Spleen (tissue), 13 donors: ENCODE measurements around the gene PPM1E. TPM values are rescaled to one million over a fixed set of nuclear protein-coding genes. Genes with fewer than 3 reads are reported as not detected.

ENCODE experiments used
- DNase-seq: peaks from one replicate; pipeline ENCODE4 v3.0.0-alpha.2; 2020
- H3K27ac ChIP-seq, 8 donors: fragments of 200-600 bp; sonication (generic) in 7 of 8; 1 replicate in 4 of 8; 2 replicates in 4 of 8; pipeline versions ENCODE4 v1.5.0 to v1.8.0; 2016 to 2021; ENCODE audit warnings: inconsistent platforms in 4 of 8, mild to moderate bottlenecking in 4 of 8, moderate library complexity in 1 of 8
- H3K27me3 ChIP-seq, 7 donors: fragments of 200-600 bp; sonication (generic) in 6 of 7; replicated peaks in 1 of 7; 1 replicate in 4 of 7; 2 replicates in 3 of 7; pipeline versions ENCODE4 v1.5.0 to v1.8.0; 2016 to 2021; ENCODE audit warnings: inconsistent platforms in 3 of 7, mild to moderate bottlenecking in 1 of 7
- H3K36me3 ChIP-seq, 6 donors: fragments of 200-600 bp; sonication (generic) in 5 of 6; 1 replicate in 4 of 6; 2 replicates in 2 of 6; pipeline versions ENCODE4 v1.5.0 to v1.8.0; 2016 to 2021; ENCODE audit warnings: inconsistent platforms in 2 of 6
- H3K4me1 ChIP-seq, 6 donors: fragments of 200-600 bp; sonication (generic) in 5 of 6; 1 replicate in 3 of 6; 2 replicates in 3 of 6; pipeline versions ENCODE4 v1.5.0 to v1.8.0; 2016 to 2021; ENCODE audit warnings: inconsistent platforms in 3 of 6
- H3K4me3 ChIP-seq, 8 donors: fragments of 200-600 bp; sonication (generic) in 7 of 8; 1 replicate in 4 of 8; 2 replicates in 4 of 8; pipeline versions ENCODE4 v1.5.0 to v1.8.0; 2016 to 2021; ENCODE audit warnings: inconsistent platforms in 4 of 8, mild to moderate bottlenecking in 4 of 8, moderate library complexity in 2 of 8
- H3K9me3 ChIP-seq, 8 donors: fragments of 200-600 bp; sonication (generic) in 7 of 8; 1 replicate in 4 of 8; 2 replicates in 4 of 8; pipeline versions ENCODE4 v1.5.0 to v1.8.0; 2016 to 2021; ENCODE audit warnings: inconsistent platforms in 4 of 8
- POLR2A ChIP-seq, 3 donors: fragments of 450-650 bp; IDR thresholded peaks; one replicate each; pipeline ENCODE4 v1.5.1; 2017; ENCODE audit warnings: antibody characterized with exemption in 3 of 3, mild to moderate bottlenecking in 1 of 3
- POLR2AphosphoS5 ChIP-seq, 3 donors: sonication (generic); formaldehyde crosslinking; IDR thresholded peaks; one replicate each; pipeline ENCODE4 v1.5.1; 2017; ENCODE audit warnings: antibody characterized with exemption in 3 of 3
- WGBS, 5 donors: extraction: QIAGEN DNeasy Blood & Tissue Kit in 3 of 5; methylation state at CpG; one replicate each; pipeline versions ENCODE4 v1.1.5 to v1.1.7; 2013 to 2018; 5-methylcytosine and 5-hydroxymethylcytosine counted together
- intact Hi-C: fragments of 100-400 bp; cut with DNase I; formaldehyde crosslinking; loops from one replicate; pipeline ENCODE4 v1.15.0; 2023; ENCODE audit warnings: low total_unique reads
- long read RNA-seq, 2 donors: transcript quantifications; one replicate each; lab custom pipeline, GENCODE V29; 2026
- polyA plus RNA-seq, 3 donors: library from polyadenylated mRNA; stranded (reverse); fragments of 200-250 nt; gene quantifications; one replicate each; pipeline ENCODE4 v1.2.1, GENCODE V29; 2013
- total RNA-seq, 7 donors: library from RNA; depleted of rRNA in 3 of 7; stranded (reverse); fragments of >200 nt in 3 of 7; fragmentation: NEBNext Ultra II Directional in 4 of 7; extraction: Animal tissue kit (Norgen Biotek cat#: 25700) in 4 of 7; gene quantifications; one replicate each; pipeline versions ENCODE4 v1.1.0 to v1.2.1, GENCODE V29; 2016 to 2021
- TF ChIP-seq, protein P1 (sequence below), 11 experiments: fragments of 200-600 bp in 7 of 11; fragments of 450-650 bp in 4 of 11; sonication (generic) in 4 of 11; IDR thresholded peaks in 8 of 11; conservative IDR thresholded peaks in 3 of 11; 1 replicate in 7 of 11; 2 replicates in 4 of 11; pipeline versions ENCODE4 v1.4.0 to v1.8.0; 2016 to 2021; ENCODE audit warnings: antibody characterized with exemption in 11 of 11, inconsistent platforms in 4 of 11, mild to moderate bottlenecking in 1 of 11
- donor health status: healthy with polysubstance abuse.
- donor health status: DM: no; HTN: no; CAD: no; lungs with moderate emphysema.
- donor health status: DM: no; HTN: no; CAD: no.
- donor health status: Bipolar disorder and iron deficiency.
- donor health status: healthy.
- donor health status: DM: no; HTN: no; CAD: no.
- donor health status: DM: yes; HTN: yes; CAD: no.

PPM1E gene
- total RNA-seq = under 1 TPM; 0.23 to 0.79 (median 0.68) TPM
- under 1 TPM; 0.04 to 0.16 (median 0.11) TPM for polyA plus RNA-seq
- long read RNA-seq, donor 1 = 0 reads
- long read RNA-seq, donor 2 = 0 reads

DNA sequence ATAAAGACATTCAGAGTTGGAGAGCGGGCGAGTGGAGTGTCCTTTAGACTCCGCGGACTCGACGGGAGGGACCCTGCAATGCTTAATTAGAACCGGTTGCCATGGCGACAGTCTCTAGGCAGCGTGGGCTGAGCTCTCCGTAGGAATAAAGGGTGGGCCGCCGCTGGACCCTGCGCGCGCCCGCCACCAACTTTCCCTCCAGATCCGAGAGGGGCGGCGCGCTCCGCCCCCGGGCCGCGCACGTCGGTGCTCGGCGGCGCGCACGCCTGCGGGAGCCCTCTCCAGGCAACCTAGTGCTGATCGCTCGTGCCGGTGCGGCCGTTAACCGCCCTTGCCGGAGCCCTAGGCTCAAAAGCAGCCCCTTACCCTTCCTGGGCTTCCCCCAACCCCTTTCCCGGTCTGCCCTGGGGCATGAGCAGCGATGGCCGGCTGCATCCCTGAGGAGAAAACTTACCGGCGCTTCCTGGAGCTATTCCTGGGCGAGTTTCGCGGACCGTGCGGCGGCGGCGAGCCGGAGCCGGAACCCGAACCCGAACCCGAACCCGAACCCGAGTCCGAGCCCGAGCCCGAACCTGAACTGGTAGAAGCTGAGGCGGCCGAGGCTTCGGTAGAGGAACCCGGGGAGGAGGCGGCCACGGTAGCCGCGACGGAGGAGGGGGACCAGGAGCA, at the start of gene PPM1E:
PPM1E (plus strand) TSS at position 278 of the 669 bp plus-strand sequence.
- Histone ChIP-seq H3K27ac (no peak within 1 kb of the TSS), H3K4me1 (peaks cover 3 to 25% (median 21%) of the 10 kb centered on the region in 6 donors), H3K9me3 (no peaks in the 10 kb centered on the region), H3K36me3 (no peaks in the 10 kb centered on the region), H3K27me3 (peaks cover 0 to 71% (median 52%) of the 10 kb centered on the region in 7 donors), H3K4me3 (peak within 1 kb of the TSS; percentile 35 to 76 (median 60))
- 1 to 5% (median 2%) methylated on average over 35 to 71 of the region's 71 CpGs for WGBS, 5 donors
- peak; percentile 86 for DNase-seq
- TF ChIP-seq, protein P1, sequence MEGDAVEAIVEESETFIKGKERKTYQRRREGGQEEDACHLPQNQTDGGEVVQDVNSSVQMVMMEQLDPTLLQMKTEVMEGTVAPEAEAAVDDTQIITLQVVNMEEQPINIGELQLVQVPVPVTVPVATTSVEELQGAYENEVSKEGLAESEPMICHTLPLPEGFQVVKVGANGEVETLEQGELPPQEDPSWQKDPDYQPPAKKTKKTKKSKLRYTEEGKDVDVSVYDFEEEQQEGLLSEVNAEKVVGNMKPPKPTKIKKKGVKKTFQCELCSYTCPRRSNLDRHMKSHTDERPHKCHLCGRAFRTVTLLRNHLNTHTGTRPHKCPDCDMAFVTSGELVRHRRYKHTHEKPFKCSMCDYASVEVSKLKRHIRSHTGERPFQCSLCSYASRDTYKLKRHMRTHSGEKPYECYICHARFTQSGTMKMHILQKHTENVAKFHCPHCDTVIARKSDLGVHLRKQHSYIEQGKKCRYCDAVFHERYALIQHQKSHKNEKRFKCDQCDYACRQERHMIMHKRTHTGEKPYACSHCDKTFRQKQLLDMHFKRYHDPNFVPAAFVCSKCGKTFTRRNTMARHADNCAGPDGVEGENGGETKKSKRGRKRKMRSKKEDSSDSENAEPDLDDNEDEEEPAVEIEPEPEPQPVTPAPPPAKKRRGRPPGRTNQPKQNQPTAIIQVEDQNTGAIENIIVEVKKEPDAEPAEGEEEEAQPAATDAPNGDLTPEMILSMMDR (IDR thresholded peaks at IDR 0.05 in 8 of 11, conservative IDR thresholded peaks at IDR 0.05 in 3 of 11) = no peak
- TF ChIP-seq POLR2AphosphoS5 (IDR thresholded peaks at IDR 0.05) = peak in 1 of 3 donors; percentile 28
- intact Hi-C loops = no loop called here

DNA sequence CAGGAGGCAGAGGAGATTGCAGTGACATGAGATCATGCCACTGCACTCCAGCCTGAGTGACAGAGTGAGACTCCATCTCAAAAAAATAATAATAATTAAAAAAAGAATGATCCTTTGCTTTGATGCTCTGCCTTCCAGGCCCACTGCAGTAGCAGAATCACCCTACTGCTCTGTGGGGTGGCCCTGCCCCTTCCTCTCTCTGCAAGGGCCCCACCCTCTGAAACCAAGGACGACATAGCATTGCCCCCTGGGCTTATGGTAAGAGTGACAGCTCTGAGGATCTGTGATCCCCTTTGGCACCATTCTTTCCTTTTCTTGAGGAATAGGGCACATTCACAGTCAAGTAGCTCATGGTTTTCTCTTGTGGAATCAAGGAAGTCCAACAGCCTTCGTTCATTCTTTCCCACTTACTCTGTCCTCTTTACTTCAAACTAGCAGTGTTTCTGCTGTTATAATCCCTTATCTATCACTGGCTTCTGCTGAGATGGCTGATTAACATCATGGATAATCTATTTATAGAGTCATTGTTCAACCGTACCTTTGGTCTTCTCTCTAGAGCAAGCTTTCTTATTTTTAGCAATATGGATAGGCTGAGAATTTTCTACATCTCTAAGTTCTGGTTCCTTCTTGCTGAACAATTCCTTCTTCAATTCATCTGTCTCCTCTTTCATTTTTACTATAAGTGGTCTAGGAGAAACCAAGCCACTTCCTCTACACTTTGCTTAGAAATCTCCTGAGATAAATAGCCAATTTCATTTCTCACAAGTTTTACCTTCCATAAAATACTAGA, 49.1 kb upstream of the PPM1E start:
- H3K4me3 ChIP-seq = no peak overlapping the region
- TF ChIP-seq, protein P1 (IDR thresholded peaks at IDR 0.05 in 8 of 11, conservative IDR thresholded peaks at IDR 0.05 in 3 of 11) = no peak
- no peak for TF ChIP-seq POLR2A (IDR thresholded peaks at IDR 0.05)
- no peak for TF ChIP-seq POLR2AphosphoS5 (IDR thresholded peaks at IDR 0.05)
- DNase-seq = peak; percentile 12
- no peaks in the 10 kb centered on the region for H3K27me3 ChIP-seq
- H3K36me3 ChIP-seq = peaks cover 0 to 79% (median 17%) of the 10 kb centered on the region in 6 donors
- peaks cover 0 to 13% (median 0%) of the 10 kb centered on the region in 6 donors for H3K4me1 ChIP-seq
- intact Hi-C loops = no loop called here
- no peak overlapping the region for H3K27ac ChIP-seq
- WGBS, 5 donors = 53 to 77% (median 57%) methylated on average over 3 of the region's 3 CpGs
- no peaks in the 10 kb centered on the region for H3K9me3 ChIP-seq

DNA sequence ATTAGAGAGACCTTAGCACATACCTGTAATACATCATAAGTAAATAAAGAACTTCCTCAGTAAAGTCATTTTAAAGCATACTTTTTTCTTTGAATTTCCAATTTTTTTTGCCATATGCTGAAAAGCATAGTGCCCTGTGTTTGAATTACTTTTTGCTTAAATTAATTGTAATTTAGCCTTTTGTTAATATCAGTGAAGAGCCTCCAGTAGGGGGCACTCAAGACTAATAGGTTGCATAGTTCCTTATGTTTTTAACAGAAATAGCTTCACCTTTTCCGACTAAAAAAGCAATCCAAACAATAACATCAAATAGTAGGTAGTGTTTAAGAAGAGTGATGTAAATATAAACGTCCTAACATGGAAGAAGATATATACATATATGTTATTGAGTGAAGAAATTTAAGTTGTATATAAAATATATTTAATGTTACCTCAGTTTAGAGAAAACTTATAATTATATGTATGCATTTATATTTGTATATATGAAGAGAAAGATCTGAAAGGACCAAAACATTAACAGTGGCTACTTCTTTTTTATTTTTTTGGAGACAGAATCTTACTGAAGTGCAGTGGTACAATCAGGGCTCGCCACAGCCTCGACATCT, 44.6 kb upstream of the PPM1E start:
- Histone ChIP-seq H3K9me3 (no peaks in the 10 kb centered on the region), H3K27ac (no peak overlapping the region), H3K4me1 (peaks cover 0 to 13% (median 0%) of the 10 kb centered on the region in 6 donors), H3K27me3 (no peaks in the 10 kb centered on the region), H3K4me3 (no peak overlapping the region), H3K36me3 (peaks cover 0 to 82% (median 17%) of the 10 kb centered on the region in 6 donors)
- WGBS, 5 donors = 53 to 56% (median 54%) methylated on average over 4 of the region's 4 CpGs
- DNase-seq = no peak
- TF ChIP-seq, protein P1 (IDR thresholded peaks at IDR 0.05 in 8 of 11, conservative IDR thresholded peaks at IDR 0.05 in 3 of 11) = peak; percentile 28 to 72 (median 69)
- TF ChIP-seq POLR2A (IDR thresholded peaks at IDR 0.05) = no peak
- TF ChIP-seq POLR2AphosphoS5 (IDR thresholded peaks at IDR 0.05) = no peak
- intact Hi-C loops = loop anchor here (5.0 kb wide), 1 partner anchor 296 kb away; no protein-coding TSS in a partner anchor
